IPS-18c (cell line): ENCODE results near the gene TRAM2.

Experiments
- H3K4me3 ChIP-seq: 2 replicates; pipeline ENCODE4 v1.7.0; 2013; ENCODE audit warnings: low read depth, mild to moderate bottlenecking, low read length, moderate library complexity; ENCODE audit not compliant: insufficient read depth
- H3K9me3 ChIP-seq: one replicate; pipeline ENCODE4 v1.6.1; 2013; ENCODE audit warnings: mild to moderate bottlenecking, low read length, moderate library complexity; ENCODE audit not compliant: control insufficient read depth, insufficient read depth

TRAM2 gene

DNA sequence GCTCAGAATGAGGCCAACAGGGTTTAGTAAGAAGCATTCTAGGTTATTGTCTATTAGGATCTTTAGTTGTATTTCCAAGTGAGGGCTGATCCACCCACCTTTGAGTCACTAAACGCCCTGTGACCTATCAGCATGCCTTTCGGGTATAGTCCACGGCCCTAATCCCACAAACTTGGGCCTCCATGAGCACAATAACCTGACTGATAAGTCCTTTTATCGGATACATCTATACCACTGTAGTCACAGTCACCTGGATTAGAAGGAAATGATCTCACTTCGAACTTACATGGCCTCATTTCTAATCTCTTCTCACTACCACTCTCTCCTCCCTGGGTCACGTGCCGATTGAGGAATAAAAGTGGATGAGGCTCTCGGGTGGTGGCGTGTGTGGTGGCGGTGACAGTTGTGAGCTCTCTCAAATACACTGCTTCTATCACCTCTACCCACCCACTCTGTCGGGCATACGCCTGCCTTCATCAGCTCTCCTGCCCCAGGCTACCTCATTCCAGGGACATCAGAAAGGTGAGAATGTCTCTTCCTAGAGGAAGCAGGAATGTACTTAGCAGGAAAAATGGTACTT is 65.2 kb downstream of the TRAM2 start:
- H3K9me3 ChIP-seq = no peaks in the 10 kb centered on the region
- no peak overlapping the region for H3K4me3 ChIP-seq

- no peaks in the 10 kb centered on the region for H3K9me3 ChIP-seq
- no peak overlapping the region for H3K4me3 ChIP-seq
These were observed 65.7 kb downstream of the TRAM2 start for GRCh38 chr6:52511163-52511562.

DNA sequence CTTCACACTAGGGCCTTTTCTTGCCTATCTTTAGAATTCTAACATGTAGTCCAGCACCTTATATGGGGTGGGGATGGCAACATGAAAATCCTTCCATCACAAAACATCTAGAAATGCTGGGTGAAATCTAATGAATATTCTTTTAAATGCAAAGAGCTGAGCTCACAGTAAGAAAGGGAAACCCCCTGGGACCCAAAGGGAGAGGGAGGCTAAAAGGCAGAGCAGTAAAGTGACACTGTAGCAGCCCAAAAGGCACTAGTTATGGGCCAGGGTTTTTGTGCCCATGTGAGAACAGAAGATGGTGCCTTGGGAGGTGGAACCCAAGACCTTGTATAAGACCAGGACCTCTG is 66.7 kb downstream of the TRAM2 start:
- H3K9me3 ChIP-seq = no peaks in the 10 kb centered on the region

DNA sequence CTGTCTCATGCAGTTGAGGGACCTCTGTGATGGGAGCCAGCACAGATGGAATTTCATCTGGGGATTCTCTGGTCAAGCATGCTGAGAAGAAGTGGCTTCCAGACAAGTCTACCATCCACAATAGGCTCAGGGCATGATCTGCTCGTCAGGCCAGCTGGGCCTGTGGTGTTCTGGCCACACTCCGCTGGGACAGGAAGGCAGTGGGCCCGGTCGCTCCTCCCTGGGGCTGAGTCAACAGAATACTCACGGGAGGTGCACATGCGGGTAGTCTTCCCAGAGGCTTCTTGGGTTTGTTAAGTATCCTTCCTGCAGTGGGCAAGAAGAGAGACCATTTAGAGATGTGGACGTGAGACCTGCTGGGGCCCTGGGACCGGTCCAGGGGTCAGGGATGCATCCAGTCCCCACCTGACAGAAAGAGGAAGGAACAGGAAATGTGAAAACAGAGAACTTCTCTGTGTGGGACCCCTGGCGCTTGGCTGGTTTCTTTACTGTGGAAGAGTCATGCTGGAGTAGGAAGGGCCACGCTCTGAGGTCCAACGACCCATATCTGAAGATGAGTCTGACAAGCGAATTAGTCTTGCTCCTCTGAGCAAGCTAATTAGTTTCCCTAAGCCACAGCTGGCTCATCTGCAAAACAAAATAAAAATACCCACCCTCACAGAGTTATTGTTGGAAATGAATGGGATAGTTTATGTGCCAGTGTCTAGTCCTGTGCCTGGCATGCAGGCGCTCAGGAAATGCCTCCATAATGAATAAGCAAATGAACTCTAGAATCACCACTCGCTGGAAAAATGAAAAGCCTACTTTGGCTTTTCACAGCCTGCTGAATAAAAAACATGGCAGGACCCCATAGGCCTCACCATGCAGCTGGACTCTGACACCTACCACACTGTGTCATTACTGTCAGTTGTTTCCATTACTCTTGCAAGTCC is 67.3 kb downstream of the TRAM2 start:
- H3K9me3 ChIP-seq = no peaks in the 10 kb centered on the region
- H3K4me3 ChIP-seq = no peak overlapping the region

More for the DNA sequence above, 66.7 kb downstream of the TRAM2 start:
- H3K4me3 ChIP-seq = no peak overlapping the region

GRCh38 chr6:52508261-52508739 is 68.6 kb downstream of the TRAM2 start:
- Histone ChIP-seq H3K9me3 (no peaks in the 10 kb centered on the region), H3K4me3 (no peak overlapping the region)

GRCh38 chr6:52507557-52508260 is 69.2 kb downstream of the TRAM2 start:
- Histone ChIP-seq H3K4me3 (no peak overlapping the region), H3K9me3 (no peaks in the 10 kb centered on the region)

- Histone ChIP-seq H3K9me3 (no peaks in the 10 kb centered on the region), H3K4me3 (no peak overlapping the region)
These were observed 70.4 kb downstream of the TRAM2 start for GRCh38 chr6:52506476-52506875.

GRCh38 chr6:52505726-52506409 is 71.0 kb downstream of the TRAM2 start:
- H3K9me3 ChIP-seq = no peaks in the 10 kb centered on the region
- H3K4me3 ChIP-seq = no peak overlapping the region

GRCh38 chr6:52504782-52505136 is 72.1 kb downstream of the TRAM2 start:
- Histone ChIP-seq H3K4me3 (no peak overlapping the region), H3K9me3 (no peaks in the 10 kb centered on the region)

GRCh38 chr6:52503851-52504781 is 72.7 kb downstream of the TRAM2 start:
- Histone ChIP-seq H3K9me3 (no peaks in the 10 kb centered on the region), H3K4me3 (no peak overlapping the region)

GRCh38 chr6:52503323-52503747 is 73.5 kb downstream of the TRAM2 start:
- H3K4me3 ChIP-seq = no peak overlapping the region
- no peaks in the 10 kb centered on the region for H3K9me3 ChIP-seq

DNA sequence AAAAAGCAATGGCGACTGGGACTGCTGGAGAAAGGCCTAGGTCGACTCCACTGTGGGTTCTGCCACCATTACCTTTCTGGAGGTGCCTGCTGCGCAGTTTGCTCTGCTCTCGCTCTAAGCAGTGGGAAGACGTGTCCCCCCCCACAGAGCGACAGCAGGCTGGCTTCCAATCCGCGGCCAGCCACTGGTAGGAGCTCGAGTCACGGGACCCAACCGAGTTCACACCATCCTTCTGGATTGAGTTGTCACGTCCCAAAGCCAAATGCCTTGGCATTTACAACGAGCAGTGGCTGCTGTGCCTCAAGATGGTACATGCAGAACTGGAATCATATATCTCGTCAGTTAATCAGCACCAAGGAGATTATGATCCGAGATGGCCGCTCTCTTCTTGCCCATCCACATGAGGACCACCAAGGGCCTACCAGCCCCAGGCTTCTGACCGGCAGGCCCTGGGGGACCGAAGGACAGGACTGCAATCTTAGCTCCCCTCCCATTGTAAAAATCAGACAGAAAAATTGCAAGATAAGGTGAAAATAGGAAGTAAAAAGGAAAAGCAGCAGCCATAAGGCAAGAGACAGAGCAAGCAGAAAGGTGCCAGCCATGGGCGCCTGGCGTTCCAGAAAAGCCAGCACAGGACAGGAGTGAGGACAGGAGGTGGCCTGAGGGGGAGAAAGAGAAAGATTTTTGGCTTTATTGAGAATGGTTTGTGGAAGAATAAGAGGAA is 74.4 kb downstream of the TRAM2 start:
- H3K4me3 ChIP-seq = no peak overlapping the region
- H3K9me3 ChIP-seq = no peaks in the 10 kb centered on the region

GRCh38 chr6:52500238-52501129 is 76.4 kb downstream of the TRAM2 start:
- no peak overlapping the region for H3K4me3 ChIP-seq
- no peaks in the 10 kb centered on the region for H3K9me3 ChIP-seq

DNA sequence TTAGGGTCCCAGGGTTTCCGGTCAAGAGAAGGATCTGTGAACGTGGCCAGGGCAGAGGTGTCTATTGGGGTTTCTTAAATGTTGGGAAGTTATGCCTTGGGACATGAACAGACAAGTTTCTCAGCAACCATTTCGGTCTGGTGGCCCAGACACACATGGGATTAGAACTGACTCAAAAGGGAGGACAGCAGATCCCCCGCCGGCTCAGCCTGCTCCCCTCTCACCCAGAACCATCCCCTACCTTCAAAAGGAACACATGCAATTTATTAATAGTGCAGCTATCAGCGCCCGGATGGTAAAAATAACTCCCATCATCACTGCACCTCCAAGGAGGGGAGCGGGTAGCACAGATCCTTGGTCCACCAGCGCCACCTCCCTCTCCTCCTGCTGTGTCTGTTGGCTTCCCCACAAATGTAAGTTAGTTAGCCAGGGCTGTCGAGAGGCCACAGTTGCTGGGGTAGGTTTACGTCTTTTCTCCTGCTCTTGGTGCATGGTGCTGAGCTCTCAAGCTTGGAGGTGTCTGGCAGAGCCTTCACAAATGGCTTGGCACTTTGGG is 77.1 kb downstream of the TRAM2 start:
- no peak overlapping the region for H3K4me3 ChIP-seq
- no peaks in the 10 kb centered on the region for H3K9me3 ChIP-seq

DNA sequence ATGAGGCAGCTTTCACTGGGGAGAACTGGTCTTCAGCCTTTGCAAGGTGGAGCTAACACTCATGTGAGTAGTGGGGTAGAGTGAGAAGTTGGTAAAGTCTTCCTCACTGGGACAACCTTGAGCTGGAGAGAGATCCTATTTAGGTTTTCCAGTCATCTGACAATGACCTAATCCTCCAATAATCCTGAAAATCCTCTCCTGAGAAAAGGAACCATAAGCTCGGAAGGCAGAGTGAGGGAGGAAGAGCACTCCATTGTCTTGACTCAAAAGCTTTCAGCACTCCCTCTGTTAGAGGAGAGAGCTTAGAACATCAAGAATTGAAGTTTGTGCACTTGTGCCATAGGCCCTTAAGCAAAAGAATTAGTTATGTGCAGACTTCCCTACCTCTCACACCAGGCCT is 77.8 kb downstream of the TRAM2 start:
- no peak overlapping the region for H3K4me3 ChIP-seq
- no peaks in the 10 kb centered on the region for H3K9me3 ChIP-seq
